K562 (cell line): ENCODE data around the gene RPS6KA4. TPM values are rescaled to one million over a fixed set of nuclear protein-coding genes. Genes with fewer than 3 reads are reported as not detected.

Experiments
- CBFA2T2 ChIP-seq: fragments of 450-650 bp; conservative IDR thresholded peaks from 2 replicates; pipeline ENCODE4 v1.6.1; 2017; ENCODE audit warnings: mild to moderate bottlenecking
- COPS2 ChIP-seq: fragments of 450-650 bp; conservative IDR thresholded peaks from 2 replicates; pipeline ENCODE4 v1.6.1; 2016; ENCODE audit warnings: mild to moderate bottlenecking, moderate library complexity
- FOS ChIP-seq: IDR thresholded peaks from 3 replicates; pipeline ENCODE4 v1.6.1; 2011; ENCODE audit not compliant: insufficient read length; ENCODE audit errors: extremely low read depth
- LARP7 ChIP-seq: fragments of 450-650 bp; IDR thresholded peaks from 2 replicates; pipeline ENCODE4 v1.6.1; 2016
- LCOR ChIP-seq: sonication (generic); formaldehyde crosslinking; IDR thresholded peaks from 2 replicates; pipeline ENCODE4 v1.8.0; 2022; ENCODE audit warnings: mild to moderate bottlenecking, missing genetic modification reagents
- PHF21A ChIP-seq: fragments of 450-650 bp; IDR thresholded peaks from 2 replicates; pipeline ENCODE4 v1.6.1; 2017; ENCODE audit warnings: low read depth, borderline replicate concordance
- PTBP1 ChIP-seq: fragments of 200-400 bp; formaldehyde crosslinking; IDR thresholded peaks from 2 replicates; pipeline ENCODE4 v1.6.1; 2017; ENCODE audit warnings: low read depth, low read length
- SMAD2 ChIP-seq: fragments of 150-350 bp; IDR thresholded peaks from 2 replicates; pipeline ENCODE4 v1.6.1; 2014; ENCODE audit warnings: low read depth, mild to moderate bottlenecking, low read length
- STAT5A ChIP-seq: IDR thresholded peaks from 2 replicates; pipeline ENCODE4 v1.6.1; 2012; ENCODE audit warnings: low read length, inconsistent platforms, borderline replicate concordance
- TAF15 ChIP-seq: fragments of 200-400 bp; formaldehyde crosslinking; IDR thresholded peaks from 2 replicates; pipeline ENCODE4 v1.6.1; 2017; ENCODE audit warnings: mild to moderate bottlenecking, low read depth, low read length, moderate library complexity
- ZNF436 ChIP-seq: fragments of 250-450, 450-650 bp; sonication (Bioruptor Pico); formaldehyde crosslinking; IDR thresholded peaks from 2 replicates; pipeline ENCODE4 v1.7.0; 2020; ENCODE audit warnings: mild to moderate bottlenecking
- ZNF589 ChIP-seq: fragments of 200-800 bp; sonication (Bioruptor generic); IDR thresholded peaks from 2 replicates; pipeline ENCODE4 v1.6.1; 2016; ENCODE audit warnings: low read depth, missing genetic modification characterization, missing compliant biosample characterization
- ZNF668 ChIP-seq: fragments of 250-450 bp; sonication (Bioruptor Pico); IDR thresholded peaks from 2 replicates; pipeline ENCODE4 v1.8.0; 2022; ENCODE audit warnings: mild to moderate bottlenecking, inconsistent platforms
- ZNF699 ChIP-seq: fragments of 250-450 bp; sonication (Bioruptor Pico); IDR thresholded peaks from 2 replicates; pipeline ENCODE4 v1.8.0; 2021; ENCODE audit warnings: mild to moderate bottlenecking, moderate library complexity; ENCODE audit not compliant: insufficient replicate concordance
- ZNF764 ChIP-seq: fragments of 250-450 bp; sonication (Bioruptor Pico); IDR thresholded peaks from 2 replicates; pipeline ENCODE4 v1.4.0; 2020; ENCODE audit warnings: low read depth, mild to moderate bottlenecking, moderate library complexity
- polyA plus RNA-seq, 8 experiments: library from polyadenylated mRNA; depleted of rRNA in 4 of 8; stranded (reverse) in 5 of 8; unstranded in 3 of 8; fragments of >200 nt; fragmentation: Nextera tagmentation in 2 of 8; fragmentation: Illumina TruSeq in 1 of 8; extraction: Ambion mirVana in 2 of 8; extraction: Trizol in 1 of 8; gene quantifications; 2 replicates each; pipeline versions ENCODE4 v1.2.1 to v1.2.3, GENCODE V29; 2011 to 2014; ENCODE audit warnings: inconsistent platforms in 1 of 8, missing spikeins in 1 of 8
- total RNA-seq, 7 experiments: library from RNA; depleted of rRNA in 6 of 7; stranded (reverse); fragments of >200 nt in 6 of 7; fragmentation: Illumina TruSeq in 2 of 7; extraction: Trizol in 2 of 7; gene quantifications; 2 replicates each; pipeline versions ENCODE4 v1.2.1 to v1.2.3, GENCODE V29; 2011 to 2021; ENCODE audit warnings: low replicate concordance in 1 of 7
- TF ChIP-seq, protein P1 (sequence below): fragments of 450-650 bp; formaldehyde crosslinking; IDR thresholded peaks from 2 replicates; pipeline ENCODE4 v1.4.0; 2020; ENCODE audit warnings: mild to moderate bottlenecking
- TF ChIP-seq, protein P2 (sequence below): sonication (generic); formaldehyde crosslinking; IDR thresholded peaks from 2 replicates; pipeline ENCODE4 v1.8.0; 2022; ENCODE audit warnings: mild to moderate bottlenecking, missing genetic modification reagents
- TF ChIP-seq, protein P3 (sequence below), 2 experiments: fragments of 200-800 bp in 1 of 2; sonication (Bioruptor generic) in 1 of 2; sonication (generic) in 1 of 2; formaldehyde crosslinking in 1 of 2; IDR thresholded peaks in 1 of 2; conservative IDR thresholded peaks in 1 of 2; 2 replicates each; pipeline versions ENCODE4 v1.5.0 to v1.6.1; 2016 to 2020; ENCODE audit warnings: missing compliant biosample characterization in 1 of 2, missing genetic modification characterization in 1 of 2, missing genetic modification reagents in 1 of 2
- TF ChIP-seq, protein P4 (sequence below): fragments of 250-450 bp; sonication (Bioruptor Pico); IDR thresholded peaks from 2 replicates; pipeline ENCODE4 v1.5.0; 2021

Gene RPS6KA4
- total and polyA plus RNA-seq, 9 of the 15 experiments (the other 6 are each of a cell fraction or from before 2014, with no cell fraction given): 0.15 to 23.8 (median 9.8) TPM

DNA sequence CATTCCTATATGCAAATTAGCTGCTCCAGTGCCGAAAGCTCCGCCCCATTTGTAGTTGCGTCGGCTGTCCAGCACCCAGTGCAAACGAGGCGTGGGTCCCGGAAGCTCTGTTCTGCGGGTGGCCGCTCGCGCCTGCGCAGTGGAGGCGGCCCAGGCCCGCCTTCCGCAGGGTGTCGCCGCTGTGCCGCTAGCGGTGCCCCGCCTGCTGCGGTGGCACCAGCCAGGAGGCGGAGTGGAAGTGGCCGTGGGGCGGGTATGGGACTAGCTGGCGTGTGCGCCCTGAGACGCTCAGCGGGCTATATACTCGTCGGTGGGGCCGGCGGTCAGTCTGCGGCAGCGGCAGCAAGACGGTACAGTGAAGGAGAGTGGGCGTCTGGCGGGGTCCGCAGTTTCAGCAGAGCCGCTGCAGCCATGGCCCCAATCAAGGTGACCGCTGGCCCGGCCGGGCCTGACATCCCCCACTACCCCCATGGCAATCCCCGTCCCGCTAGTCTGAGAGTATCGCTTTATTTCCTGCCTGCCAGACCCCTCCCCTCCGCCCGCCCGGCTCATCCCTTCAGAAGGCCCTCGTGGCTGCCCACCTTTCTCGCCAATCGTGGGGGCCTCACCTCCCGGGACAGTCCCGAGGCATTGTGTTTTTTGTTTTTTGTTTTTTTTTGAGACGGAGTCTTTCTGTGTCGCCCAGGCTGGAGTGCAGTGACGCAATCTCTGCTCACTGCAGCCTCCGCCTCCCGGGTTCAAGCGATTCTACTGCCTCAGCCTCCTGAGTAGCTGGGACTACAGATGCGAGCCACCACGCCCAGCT is 40.8 kb upstream of the RPS6KA4 start, which contains the start of gene PRDX5 (continued):
- TF ChIP-seq TAF15 (no peak), LARP7 (0 out of 2 replicates have a peak, but pooled peaks have one; percentile 86), ZNF764 (CRISPR knock-in tag) (no peak), CBFA2T2 (no peak), LCOR (CRISPR knock-in tag) (no peak), COPS2 (no peak), ZNF436 (no peak), ZNF668 (no peak), ZNF589 (CRISPR knock-in tag) (no peak), PTBP1 (no peak), FOS (no peak), SMAD2 (no peak), ZNF699 (CRISPR knock-in tag) (no peak), STAT5A (no peak), PHF21A (no peak)
- TF ChIP-seq, protein P1, sequence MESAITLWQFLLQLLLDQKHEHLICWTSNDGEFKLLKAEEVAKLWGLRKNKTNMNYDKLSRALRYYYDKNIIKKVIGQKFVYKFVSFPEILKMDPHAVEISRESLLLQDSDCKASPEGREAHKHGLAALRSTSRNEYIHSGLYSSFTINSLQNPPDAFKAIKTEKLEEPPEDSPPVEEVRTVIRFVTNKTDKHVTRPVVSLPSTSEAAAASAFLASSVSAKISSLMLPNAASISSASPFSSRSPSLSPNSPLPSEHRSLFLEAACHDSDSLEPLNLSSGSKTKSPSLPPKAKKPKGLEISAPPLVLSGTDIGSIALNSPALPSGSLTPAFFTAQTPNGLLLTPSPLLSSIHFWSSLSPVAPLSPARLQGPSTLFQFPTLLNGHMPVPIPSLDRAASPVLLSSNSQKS: no peak
- TF ChIP-seq, protein P2, sequence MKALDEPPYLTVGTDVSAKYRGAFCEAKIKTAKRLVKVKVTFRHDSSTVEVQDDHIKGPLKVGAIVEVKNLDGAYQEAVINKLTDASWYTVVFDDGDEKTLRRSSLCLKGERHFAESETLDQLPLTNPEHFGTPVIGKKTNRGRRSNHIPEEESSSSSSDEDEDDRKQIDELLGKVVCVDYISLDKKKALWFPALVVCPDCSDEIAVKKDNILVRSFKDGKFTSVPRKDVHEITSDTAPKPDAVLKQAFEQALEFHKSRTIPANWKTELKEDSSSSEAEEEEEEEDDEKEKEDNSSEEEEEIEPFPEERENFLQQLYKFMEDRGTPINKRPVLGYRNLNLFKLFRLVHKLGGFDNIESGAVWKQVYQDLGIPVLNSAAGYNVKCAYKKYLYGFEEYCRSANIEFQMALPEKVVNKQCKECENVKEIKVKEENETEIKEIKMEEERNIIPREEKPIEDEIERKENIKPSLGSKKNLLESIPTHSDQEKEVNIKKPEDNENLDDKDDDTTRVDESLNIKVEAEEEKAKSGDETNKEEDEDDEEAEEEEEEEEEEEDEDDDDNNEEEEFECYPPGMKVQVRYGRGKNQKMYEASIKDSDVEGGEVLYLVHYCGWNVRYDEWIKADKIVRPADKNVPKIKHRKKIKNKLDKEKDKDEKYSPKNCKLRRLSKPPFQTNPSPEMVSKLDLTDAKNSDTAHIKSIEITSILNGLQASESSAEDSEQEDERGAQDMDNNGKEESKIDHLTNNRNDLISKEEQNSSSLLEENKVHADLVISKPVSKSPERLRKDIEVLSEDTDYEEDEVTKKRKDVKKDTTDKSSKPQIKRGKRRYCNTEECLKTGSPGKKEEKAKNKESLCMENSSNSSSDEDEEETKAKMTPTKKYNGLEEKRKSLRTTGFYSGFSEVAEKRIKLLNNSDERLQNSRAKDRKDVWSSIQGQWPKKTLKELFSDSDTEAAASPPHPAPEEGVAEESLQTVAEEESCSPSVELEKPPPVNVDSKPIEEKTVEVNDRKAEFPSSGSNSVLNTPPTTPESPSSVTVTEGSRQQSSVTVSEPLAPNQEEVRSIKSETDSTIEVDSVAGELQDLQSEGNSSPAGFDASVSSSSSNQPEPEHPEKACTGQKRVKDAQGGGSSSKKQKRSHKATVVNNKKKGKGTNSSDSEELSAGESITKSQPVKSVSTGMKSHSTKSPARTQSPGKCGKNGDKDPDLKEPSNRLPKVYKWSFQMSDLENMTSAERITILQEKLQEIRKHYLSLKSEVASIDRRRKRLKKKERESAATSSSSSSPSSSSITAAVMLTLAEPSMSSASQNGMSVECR (CRISPR knock-in tag): 0 out of 2 replicates have a peak, but pooled peaks have one; percentile 41
- TF ChIP-seq, protein P3, sequence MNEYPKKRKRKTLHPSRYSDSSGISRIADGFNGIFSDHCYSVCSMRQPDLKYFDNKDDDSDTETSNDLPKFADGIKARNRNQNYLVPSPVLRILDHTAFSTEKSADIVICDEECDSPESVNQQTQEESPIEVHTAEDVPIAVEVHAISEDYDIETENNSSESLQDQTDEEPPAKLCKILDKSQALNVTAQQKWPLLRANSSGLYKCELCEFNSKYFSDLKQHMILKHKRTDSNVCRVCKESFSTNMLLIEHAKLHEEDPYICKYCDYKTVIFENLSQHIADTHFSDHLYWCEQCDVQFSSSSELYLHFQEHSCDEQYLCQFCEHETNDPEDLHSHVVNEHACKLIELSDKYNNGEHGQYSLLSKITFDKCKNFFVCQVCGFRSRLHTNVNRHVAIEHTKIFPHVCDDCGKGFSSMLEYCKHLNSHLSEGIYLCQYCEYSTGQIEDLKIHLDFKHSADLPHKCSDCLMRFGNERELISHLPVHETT (CRISPR knock-in tag; conservative IDR thresholded peaks at IDR 0.05 in 1 of 2, IDR thresholded peaks at IDR 0.05 in 1 of 2): no peak
- TF ChIP-seq, protein P4, sequence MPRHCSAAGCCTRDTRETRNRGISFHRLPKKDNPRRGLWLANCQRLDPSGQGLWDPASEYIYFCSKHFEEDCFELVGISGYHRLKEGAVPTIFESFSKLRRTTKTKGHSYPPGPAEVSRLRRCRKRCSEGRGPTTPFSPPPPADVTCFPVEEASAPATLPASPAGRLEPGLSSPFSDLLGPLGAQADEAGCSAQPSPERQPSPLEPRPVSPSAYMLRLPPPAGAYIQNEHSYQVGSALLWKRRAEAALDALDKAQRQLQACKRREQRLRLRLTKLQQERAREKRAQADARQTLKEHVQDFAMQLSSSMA (CRISPR knock-in tag): no peak
